Measurements from ENCODE around the gene KRTAP22-1.

Gene KRTAP22-1

DNA sequence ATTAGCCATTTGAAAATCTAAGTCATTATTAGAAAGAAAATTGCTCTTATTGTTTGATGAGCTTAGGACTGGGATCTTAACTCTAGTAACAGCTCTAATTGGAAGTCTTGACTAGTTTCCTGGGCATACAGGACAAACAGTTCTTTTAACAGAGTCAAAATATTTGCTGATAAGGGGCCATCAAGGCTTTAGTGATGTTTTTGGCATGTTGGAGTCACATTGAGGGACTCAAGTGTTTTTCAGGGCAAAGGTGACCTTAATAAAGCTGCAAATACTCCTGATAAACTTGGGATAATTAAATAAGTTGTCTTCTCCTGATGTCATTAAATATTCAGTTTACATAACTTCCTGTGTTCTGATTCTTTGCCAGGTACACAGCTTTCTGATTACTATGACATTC, 33.3 kb upstream of the KRTAP22-1 start:
- TF ChIP-seq, protein P1, sequence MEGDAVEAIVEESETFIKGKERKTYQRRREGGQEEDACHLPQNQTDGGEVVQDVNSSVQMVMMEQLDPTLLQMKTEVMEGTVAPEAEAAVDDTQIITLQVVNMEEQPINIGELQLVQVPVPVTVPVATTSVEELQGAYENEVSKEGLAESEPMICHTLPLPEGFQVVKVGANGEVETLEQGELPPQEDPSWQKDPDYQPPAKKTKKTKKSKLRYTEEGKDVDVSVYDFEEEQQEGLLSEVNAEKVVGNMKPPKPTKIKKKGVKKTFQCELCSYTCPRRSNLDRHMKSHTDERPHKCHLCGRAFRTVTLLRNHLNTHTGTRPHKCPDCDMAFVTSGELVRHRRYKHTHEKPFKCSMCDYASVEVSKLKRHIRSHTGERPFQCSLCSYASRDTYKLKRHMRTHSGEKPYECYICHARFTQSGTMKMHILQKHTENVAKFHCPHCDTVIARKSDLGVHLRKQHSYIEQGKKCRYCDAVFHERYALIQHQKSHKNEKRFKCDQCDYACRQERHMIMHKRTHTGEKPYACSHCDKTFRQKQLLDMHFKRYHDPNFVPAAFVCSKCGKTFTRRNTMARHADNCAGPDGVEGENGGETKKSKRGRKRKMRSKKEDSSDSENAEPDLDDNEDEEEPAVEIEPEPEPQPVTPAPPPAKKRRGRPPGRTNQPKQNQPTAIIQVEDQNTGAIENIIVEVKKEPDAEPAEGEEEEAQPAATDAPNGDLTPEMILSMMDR (IDR thresholded peaks at IDR 0.05; ENCODE audit: low read length, missing control alignments) = no peak
- H3K4me3 ChIP-seq (replicated peaks; ENCODE audit: low read depth, low read length) = no peak overlapping the region
- DNase-seq (ENCODE audit: low read depth) = no peak

DNA sequence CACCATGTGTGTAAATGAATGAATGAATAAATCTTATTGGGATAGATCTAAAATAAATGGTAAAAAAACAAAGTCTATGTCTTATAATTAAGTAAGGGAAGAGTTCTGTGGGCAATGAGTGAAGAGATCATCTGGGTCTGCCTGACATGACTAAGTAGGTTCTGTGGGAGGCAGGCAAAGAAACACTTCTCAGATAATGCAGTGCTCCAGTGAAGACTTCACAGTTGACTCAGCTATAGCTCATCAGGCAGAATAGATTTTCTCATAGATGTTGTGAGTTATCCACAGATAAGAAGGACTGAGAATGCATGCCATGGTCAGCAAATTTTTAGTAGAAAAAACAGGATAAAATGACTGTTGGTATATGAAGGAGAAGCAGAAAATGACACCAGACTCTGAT, 23.1 kb upstream of the KRTAP22-1 start:
- TF ChIP-seq, protein P1 (IDR thresholded peaks at IDR 0.05; ENCODE audit: low read length, missing control alignments) = no peak
- peak; percentile 2 for DNase-seq (ENCODE audit: low read depth)
- no peak overlapping the region for H3K4me3 ChIP-seq (replicated peaks; ENCODE audit: low read depth, low read length)

DNA sequence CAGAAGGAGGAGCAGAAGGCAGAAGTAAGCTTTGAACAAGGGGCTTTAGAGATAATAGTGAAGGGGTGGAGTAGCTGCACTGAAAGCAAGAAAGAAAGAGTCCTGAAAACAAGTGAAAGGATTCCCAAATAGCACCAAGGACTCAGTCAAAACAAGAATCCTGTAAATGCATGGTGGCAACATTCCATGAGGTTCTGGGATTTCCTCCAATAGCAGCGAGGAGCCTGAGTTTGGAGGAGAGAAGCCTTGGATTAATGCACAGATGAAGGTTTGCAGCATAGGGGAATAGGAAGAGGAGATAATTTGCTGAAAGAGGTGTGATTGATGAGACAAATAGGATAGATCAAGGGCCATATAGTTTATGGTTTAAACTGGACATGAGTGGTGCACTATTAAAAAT, 21.5 kb upstream of the KRTAP22-1 start:
- TF ChIP-seq, protein P1 (IDR thresholded peaks at IDR 0.05; ENCODE audit: low read length, missing control alignments) = no peak
- H3K4me3 ChIP-seq (replicated peaks; ENCODE audit: low read depth, low read length) = no peak overlapping the region
- no peak for DNase-seq (ENCODE audit: low read depth)

DNA sequence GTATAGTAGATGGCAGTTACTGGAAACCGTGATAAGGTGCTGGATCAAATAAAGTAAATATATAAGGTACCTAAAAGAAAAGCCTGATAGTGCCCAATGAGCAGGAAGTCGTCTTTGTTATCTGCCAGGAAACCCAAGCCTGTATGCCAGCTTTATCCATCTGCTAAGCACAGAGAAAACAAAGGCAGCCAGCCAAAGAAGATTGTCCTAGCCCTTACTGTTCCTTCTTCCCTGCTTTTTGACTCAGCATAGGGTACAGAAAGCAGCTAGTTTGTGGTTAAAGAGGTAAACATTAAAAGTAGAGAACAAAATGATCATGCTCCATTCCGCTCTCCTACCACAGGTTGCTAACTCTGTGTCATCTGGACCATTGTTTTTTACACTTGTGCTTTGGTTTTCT, 20.8 kb upstream of the KRTAP22-1 start:
- no peak overlapping the region for H3K4me3 ChIP-seq (replicated peaks; ENCODE audit: low read depth, low read length)
- TF ChIP-seq, protein P1 (IDR thresholded peaks at IDR 0.05; ENCODE audit: low read length, missing control alignments) = no peak

DNA sequence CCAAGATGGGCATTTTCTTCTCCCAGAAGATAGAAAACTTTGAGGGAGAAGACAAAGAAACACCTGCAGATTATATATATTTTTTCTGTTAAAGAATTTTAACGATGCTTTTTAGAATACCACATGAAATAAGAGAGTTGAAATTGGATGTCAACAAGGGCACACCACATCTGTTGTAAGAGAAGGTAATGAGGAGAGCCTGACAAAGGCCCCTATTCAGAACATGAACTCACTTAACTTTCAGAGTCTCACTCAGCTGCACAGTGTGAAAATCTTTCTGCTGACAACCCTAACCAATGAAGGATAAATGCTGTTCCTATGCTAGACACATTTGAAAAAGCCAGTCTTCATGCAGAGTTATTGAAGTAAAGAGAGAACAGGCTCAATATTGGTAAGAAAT, 18.0 kb upstream of the KRTAP22-1 start:
- H3K4me3 ChIP-seq (replicated peaks; ENCODE audit: low read depth, low read length) = no peak overlapping the region
- DNase-seq (ENCODE audit: low read depth) = no peak
- TF ChIP-seq, protein P1 (IDR thresholded peaks at IDR 0.05; ENCODE audit: low read length, missing control alignments) = no peak

More for the DNA sequence above, 20.8 kb upstream of the KRTAP22-1 start:
- no peak for DNase-seq (ENCODE audit: low read depth)

DNA sequence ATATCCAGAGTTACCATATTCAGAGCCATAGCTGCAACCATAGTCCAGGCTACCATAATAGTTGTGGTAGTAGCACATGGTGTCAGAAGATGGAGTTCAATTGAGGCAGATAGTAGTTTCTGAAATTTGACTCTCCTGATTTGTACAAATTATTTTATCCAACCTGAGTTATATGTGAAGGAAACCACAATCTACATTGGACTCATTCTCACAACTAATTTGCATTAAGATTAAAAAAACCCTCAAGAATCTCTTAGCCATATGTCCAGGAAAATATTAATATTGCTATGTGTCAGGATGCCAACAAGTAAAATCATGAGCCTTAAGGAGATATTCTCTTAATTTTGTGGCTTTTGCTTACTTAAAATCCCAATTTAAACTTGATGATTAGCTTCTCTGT, 10.6 kb upstream of the KRTAP22-1 start, which contains the start of gene KRTAP22-2:
TSS of gene KRTAP22-2 (minus strand) at position 101 of the 400 bp plus-strand sequence.
- no peak for DNase-seq (ENCODE audit: low read depth)
- no peak within 1 kb of the TSS for H3K4me3 ChIP-seq (replicated peaks; ENCODE audit: low read depth, low read length)
- TF ChIP-seq, protein P1 (IDR thresholded peaks at IDR 0.05; ENCODE audit: low read length, missing control alignments) = no peak

DNA sequence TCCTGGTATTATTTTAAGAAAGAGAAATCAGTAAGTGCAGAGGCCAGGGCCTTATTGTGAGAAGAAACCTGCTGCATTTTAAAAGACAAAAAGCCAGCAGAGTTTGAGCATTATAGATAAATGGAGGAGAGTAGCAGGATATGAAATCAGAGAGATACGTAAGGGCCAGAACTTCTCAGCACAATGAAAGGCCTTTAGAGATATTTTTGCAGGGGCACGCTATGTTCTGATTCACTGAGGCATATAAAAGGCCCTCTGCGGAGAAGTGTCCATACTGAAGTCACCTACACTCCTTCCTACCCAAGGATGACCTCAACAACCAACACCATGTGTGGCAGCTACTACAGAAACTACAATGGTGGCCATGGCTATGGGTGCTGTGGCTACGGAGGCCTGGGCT, 8.7 kb upstream of the KRTAP22-1 start, which contains the start of gene KRTAP6-3:
TSS of gene KRTAP6-3 (plus strand) at position 301 of the 400 bp plus-strand sequence. CDS start at position 307, 6 bp downstream.
- TF ChIP-seq, protein P1 (IDR thresholded peaks at IDR 0.05; ENCODE audit: low read length, missing control alignments) = no peak
- DNase-seq (ENCODE audit: low read depth) = no peak
- H3K4me3 ChIP-seq (replicated peaks; ENCODE audit: low read depth, low read length) = no peak within 1 kb of the TSS

Measured in fibroblast of pulmonary artery (primary cell).